Activated T-cell treated with anti-CD3 and anti-CD28 coated beads for 24 hours (primary cell): ENCODE data around the gene KRT81.
"Not testable (repeated sequence)": the region's sequence is repeated elsewhere in the genome, so short reads cannot be mapped to it uniquely, and the experiment has no call there.

ENCODE experiments used
- DNase-seq: peaks from one replicate; pipeline ENCODE4 v3.0.0-alpha.2; 2020; ENCODE audit warnings: low read depth

Gene KRT81

GRCh38 chr12:52253391-52254179 is 37.7 kb downstream of the KRT81 start:
- no peak for DNase-seq

GRCh38 chr12:52252728-52253343 is 38.5 kb downstream of the KRT81 start:
- DNase-seq: no peak

- DNase-seq: not testable (repeated sequence)
Measured at GRCh38 chr12:52252175-52252615, 39.1 kb downstream of the KRT81 start.

DNA sequence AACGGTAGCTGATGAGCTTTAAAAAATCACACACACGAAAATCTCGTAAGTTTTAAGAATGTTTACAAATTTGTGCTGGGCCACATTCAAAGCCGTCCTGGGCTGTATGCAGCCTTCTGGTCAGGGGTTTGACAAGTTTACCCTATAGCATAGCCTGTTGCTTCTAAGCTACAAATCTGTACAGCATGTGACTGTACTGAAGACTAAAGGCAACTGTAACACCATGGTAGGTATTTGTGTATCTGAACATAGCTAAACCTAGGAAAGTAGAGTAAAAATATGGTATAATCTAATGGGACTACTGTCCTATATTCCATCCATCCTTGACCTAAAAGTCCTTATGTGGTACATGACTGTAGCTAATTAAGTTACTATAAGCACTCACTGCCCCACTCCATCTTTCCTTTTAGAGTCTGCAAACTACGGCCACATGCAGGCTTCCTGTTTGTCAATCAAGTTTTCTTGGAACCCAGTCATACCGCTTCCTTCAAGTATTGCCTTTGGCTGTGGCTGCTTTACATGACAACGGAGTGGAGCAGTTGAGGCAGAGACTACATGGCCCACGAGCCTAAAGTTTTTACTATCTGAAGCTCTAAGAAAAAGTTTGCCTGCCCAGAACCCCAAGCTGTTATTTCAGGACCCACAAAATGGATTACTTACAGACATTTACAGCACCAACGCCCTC is 39.8 kb downstream of the KRT81 start:
- no peak for DNase-seq

DNA sequence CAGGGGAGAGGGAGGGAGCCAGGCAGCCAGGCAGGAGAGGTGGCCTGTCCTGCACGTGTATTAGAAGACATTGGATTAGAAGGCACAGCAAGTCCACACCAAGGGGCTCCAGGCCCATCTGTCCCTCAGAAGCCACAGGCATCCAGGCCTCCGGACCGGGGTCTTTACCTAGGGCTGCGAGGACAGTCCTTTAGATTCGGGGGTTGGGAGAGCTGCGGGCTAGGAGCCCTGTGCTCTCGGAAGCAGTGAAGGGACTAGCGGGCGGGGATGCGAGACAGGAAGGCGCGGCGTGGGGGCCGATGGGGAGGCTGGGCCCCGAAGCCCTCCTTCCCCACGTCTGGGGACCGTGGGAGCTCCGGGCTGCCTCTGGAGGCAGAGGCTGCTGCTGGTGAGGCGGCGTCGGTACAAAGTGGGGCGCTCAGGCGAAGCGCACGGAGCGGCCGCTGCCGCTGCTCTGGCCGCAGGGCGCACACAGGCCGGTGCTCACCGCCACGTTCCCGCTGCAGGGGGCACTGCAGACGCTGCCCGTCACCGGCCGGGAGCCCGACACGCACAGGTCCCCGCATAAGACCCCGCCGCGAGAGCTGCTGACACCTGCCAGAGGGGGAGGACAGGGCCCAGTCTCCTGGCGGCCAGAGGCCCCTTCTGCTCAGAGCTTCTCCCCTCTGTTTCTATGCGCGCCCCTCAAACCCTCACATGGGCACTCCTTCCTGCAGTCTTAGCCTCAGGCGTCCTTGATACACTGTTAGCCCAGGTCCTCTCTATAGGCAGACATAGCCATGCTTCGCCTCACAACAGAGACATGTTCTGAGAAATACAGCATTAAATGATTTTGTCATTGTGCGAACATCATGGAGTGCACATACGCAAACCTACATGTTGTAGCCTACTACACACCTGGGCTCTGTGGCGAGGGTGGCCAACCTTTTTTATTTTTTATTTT is 41.0 kb downstream of the KRT81 start:
- no peak for DNase-seq

- DNase-seq: no peak
Measured at GRCh38 chr12:52249511-52250047, 41.8 kb downstream of the KRT81 start.

DNA sequence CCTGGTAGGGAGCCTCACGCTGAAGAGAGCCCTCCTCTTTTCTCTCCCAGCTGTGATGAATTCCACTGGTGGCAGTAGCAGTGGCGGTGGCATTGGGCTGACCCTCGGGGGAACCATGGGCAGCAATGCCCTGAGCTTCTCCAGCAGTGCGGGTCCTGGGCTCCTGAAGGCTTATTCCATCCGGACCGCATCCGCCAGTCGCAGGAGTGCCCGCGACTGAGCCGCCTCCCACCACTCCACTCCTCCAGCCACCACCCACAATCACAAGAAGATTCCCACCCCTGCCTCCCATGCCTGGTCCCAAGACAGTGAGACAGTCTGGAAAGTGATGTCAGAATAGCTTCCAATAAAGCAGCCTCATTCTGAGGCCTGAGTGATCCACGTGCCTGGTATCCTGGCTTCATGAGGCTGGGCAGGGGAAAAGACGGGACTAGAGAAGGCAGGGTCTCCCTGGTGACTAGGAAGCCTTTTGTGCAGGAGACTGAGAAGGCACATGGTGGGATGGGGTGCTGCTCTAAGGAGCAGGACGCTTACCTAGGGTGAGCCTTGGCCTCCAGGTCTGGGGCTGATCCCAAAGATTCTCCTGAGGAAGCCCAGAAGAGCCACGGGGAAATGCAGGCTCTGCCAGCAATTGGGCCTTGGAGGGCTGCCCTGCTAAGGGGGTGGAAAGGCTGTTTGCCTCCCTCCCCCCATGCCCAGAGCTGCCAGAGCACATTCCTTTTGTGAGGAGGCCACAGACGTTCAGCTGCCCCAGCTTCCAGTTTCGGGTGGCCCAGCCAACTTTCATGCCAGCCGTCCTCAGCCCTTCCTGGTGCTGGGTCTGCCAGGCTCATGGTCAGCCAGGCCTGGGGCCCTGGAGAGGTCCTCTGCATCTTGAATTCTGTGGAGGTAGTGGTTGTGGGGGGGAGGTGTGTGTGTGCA is 42.5 kb downstream of the KRT81 start:
- no peak for DNase-seq

DNA sequence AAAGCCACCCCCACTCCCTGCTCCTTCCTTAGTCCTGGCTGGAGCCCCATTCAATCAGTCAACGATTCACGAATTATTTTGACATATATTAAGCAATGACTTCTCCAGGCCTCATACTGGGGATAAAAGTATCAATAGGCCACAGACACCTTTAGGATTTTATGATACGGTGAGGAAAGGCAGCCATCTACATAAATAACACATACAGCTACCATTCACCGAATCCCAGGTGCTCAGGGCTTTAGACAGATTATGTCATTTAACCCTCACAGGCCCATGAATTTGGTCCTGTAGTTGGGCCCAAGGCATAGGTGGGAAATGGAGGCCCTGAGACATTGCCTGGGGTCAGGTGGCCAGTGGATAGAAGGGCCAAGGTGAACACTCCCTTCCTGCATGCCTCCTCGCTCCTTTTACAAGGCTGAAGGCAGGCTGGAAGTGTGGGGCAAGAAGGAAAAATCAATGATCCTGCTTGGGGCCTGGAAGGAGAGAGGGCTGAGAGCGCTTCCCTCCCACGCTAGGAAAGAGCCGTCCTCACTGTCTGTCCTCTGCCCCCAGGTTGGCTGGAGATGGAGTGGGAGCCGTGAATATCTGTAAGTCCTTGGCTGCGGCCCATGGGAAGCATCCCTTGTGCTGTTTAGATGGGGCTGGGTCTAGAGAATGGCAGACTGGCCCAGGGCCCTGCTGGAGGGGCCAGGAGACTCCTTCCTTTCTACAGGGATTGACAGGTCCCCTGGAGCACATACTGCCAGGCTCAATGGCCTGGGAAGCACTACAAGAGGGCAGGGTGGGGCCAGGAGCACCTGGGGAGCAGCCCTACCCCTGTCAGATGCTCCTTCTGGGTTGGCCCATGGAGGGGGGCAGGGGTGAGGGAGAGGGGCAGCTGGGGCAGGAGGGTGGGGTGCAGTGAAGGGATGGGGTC is 43.5 kb downstream of the KRT81 start:
- DNase-seq: no peak

- no peak for DNase-seq
Measured at GRCh38 chr12:52246720-52247621, 44.4 kb downstream of the KRT81 start.

DNA sequence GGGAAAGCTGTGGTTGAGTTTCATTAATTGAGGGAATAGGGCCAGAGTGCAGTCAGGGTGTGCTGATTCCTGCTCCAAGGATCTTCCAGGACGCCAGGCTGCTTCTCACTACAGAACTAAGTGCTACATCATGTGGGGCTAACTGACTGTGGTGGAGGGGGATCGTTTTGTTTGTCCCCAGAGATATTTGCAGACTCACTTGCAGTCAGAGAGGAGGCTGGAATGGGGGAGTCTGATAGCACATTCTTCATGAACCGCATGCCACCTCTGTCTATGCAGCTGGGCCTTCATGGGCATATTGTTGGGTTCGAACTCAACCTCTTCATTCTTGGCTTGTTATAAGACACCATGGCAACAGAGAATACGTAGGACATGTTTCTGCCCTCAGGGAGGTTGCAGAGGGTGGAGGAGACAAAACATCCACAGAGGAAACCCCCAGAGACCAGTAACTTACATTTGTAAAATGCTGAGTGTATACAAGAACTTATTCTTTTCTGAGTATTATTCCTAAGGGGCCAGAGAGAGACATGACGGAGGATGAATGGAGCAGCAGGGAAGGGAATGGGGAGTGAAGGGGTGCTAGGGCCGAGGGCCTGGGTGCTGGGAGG is 45.3 kb downstream of the KRT81 start:
- DNase-seq: no peak

- DNase-seq: no peak
Measured at GRCh38 chr12:52245259-52245961, 45.9 kb downstream of the KRT81 start.

DNA sequence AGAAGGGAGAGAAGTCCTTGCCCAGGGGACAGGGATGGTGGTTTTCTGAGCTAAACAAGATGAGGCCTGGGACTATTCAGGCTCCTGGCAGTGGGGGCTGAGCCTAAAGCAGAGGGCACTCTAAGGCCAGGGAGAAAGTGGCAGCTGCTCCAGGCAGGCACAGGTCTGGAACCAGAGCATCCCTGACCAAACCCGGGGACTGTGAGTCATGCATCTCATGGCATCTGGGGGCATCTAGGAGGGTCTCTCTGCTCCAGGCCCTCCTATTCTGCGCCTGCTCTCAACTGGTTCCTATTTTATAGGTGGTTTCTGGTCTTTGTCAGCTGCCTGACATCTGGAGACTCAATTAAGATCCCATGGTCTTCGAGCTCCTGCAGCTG is 46.7 kb downstream of the KRT81 start:
- no peak for DNase-seq

- DNase-seq: peak; percentile 63
Measured at GRCh38 chr12:52243856-52244614, 47.3 kb downstream of the KRT81 start.

DNA sequence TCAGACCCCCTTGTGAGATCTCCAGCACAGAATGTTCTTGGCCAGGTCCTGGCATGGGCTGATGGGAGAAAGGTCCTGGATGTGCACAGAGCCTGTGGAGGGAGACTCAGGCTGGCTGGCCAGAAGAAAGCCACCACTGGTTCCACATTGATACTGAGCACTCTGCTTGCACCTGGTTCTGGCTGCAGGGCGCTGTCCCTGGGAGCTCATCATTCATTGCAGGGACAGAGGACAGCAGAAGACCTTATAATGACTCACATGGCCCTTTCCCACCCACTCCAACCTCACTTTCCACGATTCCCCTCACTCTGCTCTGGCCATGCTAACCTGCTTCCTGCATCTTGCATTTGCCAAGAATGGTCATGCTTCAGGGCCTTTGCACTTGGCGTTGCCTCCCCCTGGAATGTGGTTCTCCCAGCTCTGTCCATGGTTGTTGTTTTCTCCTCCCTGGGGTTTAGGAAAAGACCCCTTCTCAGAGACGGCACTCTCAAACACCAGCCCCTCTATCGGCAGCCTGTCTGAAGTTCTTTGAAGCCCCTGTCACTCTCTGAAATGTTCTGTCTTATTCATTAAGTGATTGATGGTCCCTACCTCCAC is 48.0 kb downstream of the KRT81 start:
- DNase-seq: no peak

GRCh38 chr12:52242442-52243258 is 48.7 kb downstream of the KRT81 start:
- DNase-seq: no peak
